Measurements from ENCODE around the gene ARPC1B. TPM values are rescaled to one million over a fixed set of nuclear protein-coding genes. Genes with fewer than 3 reads are reported as not detected.

ARPC1B gene
- total RNA-seq, 1 experiment from 2014 or later: 40.9 TPM

- H3K27ac ChIP-seq: no peak overlapping the region
- peaks cover 34% of the 10 kb centered on the region for H3K36me3 ChIP-seq
- no peaks in the 10 kb centered on the region for H3K9me3 ChIP-seq (replicated peaks)
- H3K27me3 ChIP-seq: no peaks in the 10 kb centered on the region
- H3K4me1 ChIP-seq: no peaks in the 10 kb centered on the region
- no peak for DNase-seq
- H3K4me3 ChIP-seq: no peak overlapping the region
Measured at GRCh38 chr7:99392046-99392445, 17.5 kb downstream of the ARPC1B start.

- Histone ChIP-seq H3K9me3 (replicated peaks) (no peaks in the 10 kb centered on the region), H3K27me3 (no peaks in the 10 kb centered on the region), H3K36me3 (peaks cover 31% of the 10 kb centered on the region), H3K4me1 (no peaks in the 10 kb centered on the region), H3K4me3 (peak overlapping the region; percentile 52), H3K27ac (no peak overlapping the region)
- peak; percentile 60 to 66 for DNase-seq
Measured at GRCh38 chr7:99392659-99393354, 18.3 kb downstream of the ARPC1B start.

GRCh38 chr7:99393355-99394187 is 19.0 kb downstream of the ARPC1B start:
- Histone ChIP-seq H3K9me3 (replicated peaks) (no peaks in the 10 kb centered on the region), H3K4me3 (peak overlapping the region; percentile 52), H3K36me3 (peaks cover 34% of the 10 kb centered on the region), H3K27ac (no peak overlapping the region), H3K4me1 (no peaks in the 10 kb centered on the region), H3K27me3 (no peaks in the 10 kb centered on the region)
- DNase-seq: peak; percentile 69 to 70

- DNase-seq: no peak
- H3K4me3 ChIP-seq: no peak overlapping the region
- H3K9me3 ChIP-seq (replicated peaks): no peaks in the 10 kb centered on the region
- peaks cover 38% of the 10 kb centered on the region for H3K36me3 ChIP-seq
- H3K27ac ChIP-seq: no peak overlapping the region
- H3K27me3 ChIP-seq: no peaks in the 10 kb centered on the region
- no peaks in the 10 kb centered on the region for H3K4me1 ChIP-seq
Measured at GRCh38 chr7:99394188-99394502, 19.6 kb downstream of the ARPC1B start.

DNA sequence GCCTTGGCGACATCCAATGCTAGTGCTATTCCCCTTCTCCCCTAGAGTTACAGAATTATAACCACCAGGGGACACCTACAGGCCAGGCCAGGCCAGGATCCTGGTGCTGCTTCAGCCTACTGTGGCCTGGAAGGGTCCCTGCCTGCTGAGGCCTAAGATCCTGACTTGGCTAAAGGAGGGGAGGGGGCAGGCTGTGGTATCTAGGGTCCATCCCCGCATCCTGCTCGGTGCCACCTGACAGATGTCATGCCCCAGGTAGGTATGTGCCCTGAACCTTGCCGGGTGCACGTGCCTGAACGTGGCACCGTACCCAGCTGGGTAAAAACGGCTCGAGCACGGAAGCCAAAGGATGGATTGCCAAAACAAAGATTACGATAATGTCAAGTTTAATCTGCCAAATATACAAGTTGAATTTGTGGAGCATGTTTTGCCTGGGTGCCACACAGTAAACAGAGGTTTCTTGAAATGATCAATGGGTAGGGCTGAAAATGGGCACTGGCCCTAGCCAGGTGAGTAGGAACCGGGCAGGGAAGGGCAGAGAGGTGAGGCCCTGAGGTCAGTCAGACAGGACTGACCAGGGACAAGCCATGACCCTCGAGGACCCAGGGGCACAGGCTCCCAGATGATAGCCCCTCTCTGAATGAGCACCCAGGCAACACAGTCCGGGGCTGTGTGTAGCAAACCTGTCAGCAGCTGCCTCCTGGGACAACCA is 21.2 kb downstream of the ARPC1B start:
- H3K27me3 ChIP-seq: no peaks in the 10 kb centered on the region
- H3K4me1 ChIP-seq: no peaks in the 10 kb centered on the region
- DNase-seq: no peak
- H3K27ac ChIP-seq: no peak overlapping the region
- no peak overlapping the region for H3K4me3 ChIP-seq
- H3K36me3 ChIP-seq: peaks cover 50% of the 10 kb centered on the region
- H3K9me3 ChIP-seq (replicated peaks): no peaks in the 10 kb centered on the region

DNA sequence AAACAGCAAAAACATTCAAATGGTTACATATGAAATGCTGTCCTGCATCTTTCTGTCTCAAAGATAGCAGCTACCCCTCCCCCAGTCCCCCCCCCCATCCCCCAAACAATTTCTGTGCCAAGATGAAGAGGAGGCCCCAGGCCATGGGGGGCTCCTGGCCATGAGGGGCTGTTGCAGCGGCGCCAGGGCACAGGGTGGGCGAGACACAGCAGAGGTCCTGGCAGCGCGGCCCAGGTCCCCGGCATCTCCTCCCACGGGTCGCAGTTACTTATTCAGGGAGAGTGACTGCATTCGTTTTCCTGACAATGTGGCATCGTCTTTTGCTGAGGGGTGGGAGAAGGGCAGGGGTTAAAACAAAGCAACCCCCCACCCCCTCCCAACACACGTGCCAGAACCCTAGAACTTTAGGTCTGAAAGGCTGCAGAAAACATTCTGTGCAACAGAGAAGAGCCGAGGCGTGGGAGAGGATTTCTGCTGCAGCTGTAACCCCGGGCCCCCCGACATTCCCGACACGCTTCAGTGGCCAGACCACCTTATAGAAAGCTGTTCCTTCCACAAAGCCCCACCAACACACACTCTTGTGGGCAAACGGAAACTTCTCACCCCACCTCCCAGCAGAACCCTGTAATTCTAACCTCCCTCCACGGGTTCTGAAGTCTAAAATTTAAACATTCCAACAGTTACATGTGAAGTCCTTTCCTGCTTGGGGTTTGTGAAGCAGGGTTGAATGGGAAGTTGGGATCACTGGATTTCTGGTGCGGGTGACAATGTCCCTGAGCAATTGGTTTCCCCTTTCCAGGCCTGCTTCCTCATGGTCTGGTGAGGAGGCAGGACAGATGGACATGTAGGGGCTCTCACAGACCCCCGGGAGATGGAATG is 22.1 kb downstream of the ARPC1B start:
- Histone ChIP-seq H3K4me3 (no peak overlapping the region), H3K9me3 (replicated peaks) (no peaks in the 10 kb centered on the region), H3K27ac (no peak overlapping the region), H3K36me3 (peaks cover 53% of the 10 kb centered on the region), H3K4me1 (no peaks in the 10 kb centered on the region), H3K27me3 (no peaks in the 10 kb centered on the region)
- no peak for DNase-seq

- H3K9me3 ChIP-seq (replicated peaks): no peaks in the 10 kb centered on the region
- H3K4me1 ChIP-seq: no peaks in the 10 kb centered on the region
- no peaks in the 10 kb centered on the region for H3K27me3 ChIP-seq
- H3K27ac ChIP-seq: no peak overlapping the region
- no peak for DNase-seq
- no peak overlapping the region for H3K4me3 ChIP-seq
- H3K36me3 ChIP-seq: peaks cover 52% of the 10 kb centered on the region
Measured at GRCh38 chr7:99397297-99397983, 22.9 kb downstream of the ARPC1B start.

- Histone ChIP-seq H3K4me1 (no peaks in the 10 kb centered on the region), H3K4me3 (no peak overlapping the region), H3K36me3 (peaks cover 61% of the 10 kb centered on the region), H3K27me3 (no peaks in the 10 kb centered on the region), H3K9me3 (replicated peaks) (no peaks in the 10 kb centered on the region), H3K27ac (no peak overlapping the region)
- no peak for DNase-seq
Measured at GRCh38 chr7:99398891-99399445, 24.4 kb downstream of the ARPC1B start.

DNA sequence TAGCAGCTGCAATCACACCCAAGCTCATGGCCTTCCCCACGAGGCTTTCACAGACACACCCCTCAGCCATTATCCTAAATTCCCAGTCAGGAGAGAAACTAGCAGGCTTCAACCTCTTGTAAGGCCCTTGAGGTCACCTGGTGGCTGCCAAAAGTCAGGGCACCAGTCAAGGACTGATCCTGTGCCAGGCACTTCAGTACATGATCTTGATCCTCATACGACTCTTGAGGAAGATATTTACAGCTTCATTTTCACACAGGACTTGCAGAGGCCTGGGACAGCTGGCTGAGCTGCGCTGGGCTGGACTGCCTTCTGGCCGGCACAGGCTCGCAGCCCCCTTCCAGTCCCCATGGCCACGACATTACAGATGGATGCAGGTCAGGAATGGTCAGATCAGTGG is 25.1 kb downstream of the ARPC1B start:
- Histone ChIP-seq H3K4me1 (no peaks in the 10 kb centered on the region), H3K4me3 (no peak overlapping the region), H3K27me3 (no peaks in the 10 kb centered on the region), H3K27ac (no peak overlapping the region), H3K36me3 (peaks cover 64% of the 10 kb centered on the region), H3K9me3 (replicated peaks) (no peaks in the 10 kb centered on the region)
- DNase-seq: no peak

GRCh38 chr7:99402854-99403253 is 28.3 kb downstream of the ARPC1B start:
- Histone ChIP-seq H3K27me3 (no peaks in the 10 kb centered on the region), H3K27ac (no peak overlapping the region), H3K4me1 (peaks cover 8% of the 10 kb centered on the region), H3K9me3 (replicated peaks) (no peaks in the 10 kb centered on the region), H3K36me3 (peaks cover 48% of the 10 kb centered on the region), H3K4me3 (no peak overlapping the region)
- DNase-seq: no peak

DNA sequence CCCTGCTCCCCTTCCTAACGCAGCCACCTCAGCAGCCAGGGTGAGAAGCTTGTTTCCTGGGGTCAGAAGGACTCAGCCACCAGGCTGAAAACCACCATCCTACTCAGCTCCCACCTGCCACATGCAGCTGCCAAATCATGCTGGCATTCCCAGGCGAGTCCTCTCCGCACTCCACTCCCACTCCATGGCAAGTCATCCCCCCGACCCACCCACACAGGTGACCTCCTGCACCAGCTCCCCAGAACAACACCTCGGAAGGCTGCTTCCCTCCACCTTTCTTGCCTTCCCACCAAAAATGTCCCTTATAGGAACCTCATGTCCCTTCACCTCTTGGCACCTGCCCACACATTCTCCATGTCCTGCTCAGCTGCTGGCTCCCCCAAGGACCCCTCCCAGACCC is 29.2 kb downstream of the ARPC1B start:
- H3K36me3 ChIP-seq: peaks cover 44% of the 10 kb centered on the region
- DNase-seq: no peak

GRCh38 chr7:99404235-99404976 is 29.9 kb downstream of the ARPC1B start:
- Histone ChIP-seq H3K4me1 (peaks cover 8% of the 10 kb centered on the region), H3K27ac (no peak overlapping the region), H3K36me3 (peaks cover 39% of the 10 kb centered on the region), H3K4me3 (no peak overlapping the region), H3K27me3 (no peaks in the 10 kb centered on the region), H3K9me3 (replicated peaks) (no peaks in the 10 kb centered on the region)
- no peak for DNase-seq

More for the DNA sequence above, 29.2 kb downstream of the ARPC1B start:
- Histone ChIP-seq H3K4me1 (peaks cover 8% of the 10 kb centered on the region), H3K4me3 (no peak overlapping the region), H3K9me3 (replicated peaks) (no peaks in the 10 kb centered on the region), H3K27ac (no peak overlapping the region), H3K27me3 (no peaks in the 10 kb centered on the region)

DNA sequence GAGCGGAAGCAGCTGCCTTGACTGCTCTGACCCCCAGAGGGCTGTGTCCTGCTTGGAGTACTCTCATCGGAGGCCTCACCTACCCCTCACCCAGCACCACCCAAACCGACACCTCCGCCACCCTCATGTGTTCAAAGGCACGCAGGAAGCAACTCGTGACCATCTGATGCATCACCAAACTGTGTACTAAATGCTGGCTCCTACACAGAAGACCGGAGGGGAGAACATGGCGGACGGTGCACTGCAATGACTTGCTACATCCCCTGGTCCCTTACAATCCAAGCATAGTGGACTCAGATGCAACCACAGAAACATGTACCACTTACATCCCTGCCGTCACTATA is 30.4 kb downstream of the ARPC1B start:
- H3K4me1 ChIP-seq: peaks cover 8% of the 10 kb centered on the region
- no peak overlapping the region for H3K27ac ChIP-seq
- no peaks in the 10 kb centered on the region for H3K27me3 ChIP-seq
- H3K4me3 ChIP-seq: no peak overlapping the region
- H3K9me3 ChIP-seq (replicated peaks): no peaks in the 10 kb centered on the region
- peaks cover 34% of the 10 kb centered on the region for H3K36me3 ChIP-seq
- DNase-seq: no peak
